ENCODE data around the gene TXNRD3.

DNA sequence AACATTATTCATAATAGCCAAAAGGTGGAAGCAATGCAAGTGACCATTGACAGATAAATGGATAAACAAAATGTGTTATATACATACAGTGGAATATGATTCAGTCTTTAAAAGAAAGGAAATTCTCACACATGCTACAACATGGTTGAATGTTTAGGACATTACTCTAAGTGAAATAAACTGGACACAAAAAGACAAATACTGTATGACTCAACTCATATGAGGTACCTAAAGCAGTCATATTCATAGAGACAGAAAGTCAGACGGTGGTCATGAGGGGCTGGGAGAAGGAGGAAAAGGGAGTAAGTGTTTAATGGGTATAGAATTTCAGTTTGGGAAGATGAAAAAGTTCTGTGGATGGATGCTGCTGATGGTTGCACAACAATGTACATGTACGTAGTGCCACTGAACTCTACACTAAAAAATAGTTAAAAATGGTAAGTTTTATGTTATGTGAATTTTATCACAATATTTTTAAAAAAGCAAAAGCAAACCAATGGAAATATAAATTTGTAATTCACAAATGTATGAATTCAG, 5.3 kb downstream of the TXNRD3 start:
- TF ChIP-seq, protein P1, sequence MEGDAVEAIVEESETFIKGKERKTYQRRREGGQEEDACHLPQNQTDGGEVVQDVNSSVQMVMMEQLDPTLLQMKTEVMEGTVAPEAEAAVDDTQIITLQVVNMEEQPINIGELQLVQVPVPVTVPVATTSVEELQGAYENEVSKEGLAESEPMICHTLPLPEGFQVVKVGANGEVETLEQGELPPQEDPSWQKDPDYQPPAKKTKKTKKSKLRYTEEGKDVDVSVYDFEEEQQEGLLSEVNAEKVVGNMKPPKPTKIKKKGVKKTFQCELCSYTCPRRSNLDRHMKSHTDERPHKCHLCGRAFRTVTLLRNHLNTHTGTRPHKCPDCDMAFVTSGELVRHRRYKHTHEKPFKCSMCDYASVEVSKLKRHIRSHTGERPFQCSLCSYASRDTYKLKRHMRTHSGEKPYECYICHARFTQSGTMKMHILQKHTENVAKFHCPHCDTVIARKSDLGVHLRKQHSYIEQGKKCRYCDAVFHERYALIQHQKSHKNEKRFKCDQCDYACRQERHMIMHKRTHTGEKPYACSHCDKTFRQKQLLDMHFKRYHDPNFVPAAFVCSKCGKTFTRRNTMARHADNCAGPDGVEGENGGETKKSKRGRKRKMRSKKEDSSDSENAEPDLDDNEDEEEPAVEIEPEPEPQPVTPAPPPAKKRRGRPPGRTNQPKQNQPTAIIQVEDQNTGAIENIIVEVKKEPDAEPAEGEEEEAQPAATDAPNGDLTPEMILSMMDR (IDR thresholded peaks at IDR 0.05; ENCODE audit: low read length): no peak
- no peak for TF ChIP-seq EZH2phosphoT487 (IDR thresholded peaks at IDR 0.05; ENCODE audit: low read length)
- TF ChIP-seq EZH2 (optimal IDR thresholded peaks at IDR 0.05; ENCODE audit: low read depth, low read length): no peak
